GM18909 (cell line): ENCODE results near the gene CKAP2.
"Not testable (repeated sequence)": the region's sequence is repeated elsewhere in the genome, so short reads cannot be mapped to it uniquely, and the experiment has no call there.

Experiments used
- ATAC-seq: cut with Tn5 transposase; IDR thresholded peaks from one replicate; pipeline ENCODE4 v1.9.1; 2021; ENCODE audit warnings: mild to moderate bottlenecking; ENCODE audit not compliant: unreplicated experiment, poor library complexity

CKAP2 gene

GRCh38 chr13:52450793-52451116 lies 4.5 kb upstream of the CKAP2 start:
- ATAC-seq, result no peak

GRCh38 chr13:52451135-52451804 lies 4.0 kb upstream of the CKAP2 start:
- ATAC-seq, result no peak

- no peak for ATAC-seq
Measured at GRCh38 chr13:52452470-52452869, 2.8 kb upstream of the CKAP2 start.

GRCh38 chr13:52454459-52454819 lies 839 bp upstream of the CKAP2 start:
- peak; percentile 33 for ATAC-seq

- peak; percentile 34 for ATAC-seq
Measured at GRCh38 chr13:52455677-52456041, 381 bp downstream of the CKAP2 start.

GRCh38 chr13:52459668-52460067 lies 4.4 kb downstream of the CKAP2 start:
- no peak for ATAC-seq

- ATAC-seq, result no peak
Measured at GRCh38 chr13:52461265-52461664, 6.0 kb downstream of the CKAP2 start.

- ATAC-seq, result no peak
Measured at GRCh38 chr13:52463526-52463925, 8.2 kb downstream of the CKAP2 start.

GRCh38 chr13:52468487-52468886 lies 13.2 kb downstream of the CKAP2 start:
- not testable (repeated sequence) for ATAC-seq

- ATAC-seq, result not testable (repeated sequence)
Measured at GRCh38 chr13:52480677-52481428, 25.6 kb downstream of the CKAP2 start.

GRCh38 chr13:52487078-52487477 lies 31.8 kb downstream of the CKAP2 start:
- not testable (repeated sequence) for ATAC-seq

GRCh38 chr13:52488763-52489162 lies 33.5 kb downstream of the CKAP2 start:
- ATAC-seq, result not testable (repeated sequence)

- ATAC-seq, result not testable (repeated sequence)
Measured at GRCh38 chr13:52491015-52491414, 35.7 kb downstream of the CKAP2 start.

- ATAC-seq, result not testable (repeated sequence)
Measured at GRCh38 chr13:52494241-52494640, 39.0 kb downstream of the CKAP2 start.

- peak; percentile 83 for ATAC-seq
Measured at GRCh38 chr13:52497979-52498378, 42.7 kb downstream of the CKAP2 start.

- ATAC-seq, result not testable (repeated sequence)
Measured at GRCh38 chr13:52502277-52502676, 47.0 kb downstream of the CKAP2 start.

GRCh38 chr13:52505843-52506242 lies 50.6 kb downstream of the CKAP2 start:
- not testable (repeated sequence) for ATAC-seq

GRCh38 chr13:52509532-52509931 lies 54.3 kb downstream of the CKAP2 start:
- ATAC-seq, result not testable (repeated sequence)

GRCh38 chr13:52510221-52510797 lies 55.0 kb downstream of the CKAP2 start:
- not testable (repeated sequence) for ATAC-seq

GRCh38 chr13:52511598-52511997 lies 56.3 kb downstream of the CKAP2 start:
- not testable (repeated sequence) for ATAC-seq

GRCh38 chr13:52513957-52514596 lies 58.8 kb downstream of the CKAP2 start:
- ATAC-seq, result not testable (repeated sequence)
